ENCODE data around the gene SMARCC1. TPM values are rescaled to one million over a fixed set of nuclear protein-coding genes. Genes with fewer than 3 reads are reported as not detected.

The SMARCC1 gene
- total RNA-seq, 1 experiment from 2014 or later = 81.0 TPM

DNA sequence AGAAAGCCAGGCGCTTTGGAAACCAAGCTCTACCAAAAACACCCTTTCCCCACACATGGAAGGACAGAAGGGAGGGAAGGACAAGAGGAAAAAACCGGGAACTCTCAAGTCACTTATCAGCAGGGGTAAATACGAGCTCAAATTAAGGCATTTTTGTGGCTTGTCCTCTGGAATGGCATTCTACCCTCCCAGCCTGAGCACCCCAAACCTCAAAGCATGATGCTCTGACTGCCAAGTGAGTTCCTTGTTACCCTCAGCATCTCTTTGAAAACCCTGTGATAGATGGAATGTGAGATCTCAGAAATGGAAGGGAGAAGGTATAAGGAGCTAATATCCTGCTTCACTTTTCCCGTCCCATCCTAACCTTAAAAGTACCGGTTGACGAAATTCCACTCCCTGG is 194.9 kb downstream of the SMARCC1 start:
- no peak for DNase-seq
- H3K4me3 ChIP-seq (ENCODE audit: insufficient read depth, low read depth, low read length) = no peak overlapping the region
- peaks cover 23% of the 10 kb centered on the region for H3K36me3 ChIP-seq (replicated peaks; ENCODE audit: control insufficient read depth, insufficient read depth, low read length)
- no peaks in the 10 kb centered on the region; the same call in 1 of the 2 replicates for H3K27me3 ChIP-seq (ENCODE audit: control insufficient read depth, insufficient read depth, low read length)

DNA sequence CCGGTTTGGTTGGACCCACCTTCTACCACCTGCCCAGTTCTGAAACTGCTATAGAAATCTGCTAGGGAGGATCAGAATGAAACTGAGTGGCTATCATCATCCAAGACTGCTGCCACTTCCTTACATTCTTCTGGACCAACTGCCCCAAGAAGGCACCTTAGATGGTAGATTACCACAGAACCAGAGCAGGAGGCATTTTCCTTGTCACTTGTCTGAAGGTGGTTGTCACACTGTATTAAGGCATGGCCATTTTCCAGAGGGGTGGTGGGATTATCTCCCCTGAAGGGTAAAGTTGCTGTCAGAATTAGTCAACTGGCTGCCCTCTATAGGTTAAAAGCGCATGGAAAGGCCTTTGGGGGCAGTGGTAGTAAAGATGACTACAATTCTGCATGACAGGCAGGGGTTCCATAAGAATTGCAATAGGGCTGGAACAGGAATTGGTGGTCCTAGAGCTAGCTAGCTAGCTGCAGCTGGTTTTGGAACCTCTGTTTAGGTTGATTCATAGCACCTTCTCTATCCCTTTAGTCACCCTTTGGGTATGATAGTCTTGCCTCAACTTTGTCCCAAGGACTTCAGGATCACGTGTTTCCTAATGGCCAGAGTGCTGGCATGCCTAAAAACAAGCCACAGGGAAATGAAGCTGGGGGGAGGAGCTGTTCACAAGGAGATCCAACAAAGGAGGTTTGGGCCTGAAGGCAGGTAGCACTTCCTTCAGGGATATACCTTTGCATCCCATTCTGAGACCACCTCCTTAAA is 198.2 kb downstream of the SMARCC1 start:
- no peak overlapping the region for H3K4me3 ChIP-seq (ENCODE audit: insufficient read depth, low read depth, low read length)
- H3K36me3 ChIP-seq (replicated peaks; ENCODE audit: control insufficient read depth, insufficient read depth, low read length) = peaks cover 13% of the 10 kb centered on the region
- peaks cover 20% of the 10 kb centered on the region for H3K27me3 ChIP-seq (ENCODE audit: control insufficient read depth, insufficient read depth, low read length)
- DNase-seq = peak; percentile 56

DNA sequence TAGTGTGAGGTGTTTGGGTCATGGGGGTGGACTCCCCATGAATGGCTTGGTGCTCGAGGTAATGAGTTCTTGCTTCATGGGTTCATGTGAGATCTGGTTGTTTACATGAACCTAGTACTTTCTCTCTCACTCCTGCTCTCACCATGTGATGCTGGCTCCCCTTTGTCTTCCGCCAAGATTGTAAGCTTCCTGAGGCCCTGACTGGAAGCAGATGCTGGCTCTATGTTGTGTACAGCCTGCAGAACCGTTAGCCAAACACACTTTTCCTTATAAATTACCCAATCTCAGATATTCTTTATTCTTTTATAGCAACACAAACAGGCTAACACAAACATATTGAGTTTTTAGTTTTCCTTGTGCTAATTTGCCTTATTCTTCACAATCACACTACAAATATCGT is 199.9 kb downstream of the SMARCC1 start:
- Histone ChIP-seq H3K36me3 (replicated peaks; ENCODE audit: control insufficient read depth, insufficient read depth, low read length) (peaks cover 3% of the 10 kb centered on the region), H3K4me3 (ENCODE audit: insufficient read depth, low read depth, low read length) (no peak overlapping the region), H3K27me3 (ENCODE audit: control insufficient read depth, insufficient read depth, low read length) (peaks cover 34% of the 10 kb centered on the region)
- no peak for DNase-seq

DNA sequence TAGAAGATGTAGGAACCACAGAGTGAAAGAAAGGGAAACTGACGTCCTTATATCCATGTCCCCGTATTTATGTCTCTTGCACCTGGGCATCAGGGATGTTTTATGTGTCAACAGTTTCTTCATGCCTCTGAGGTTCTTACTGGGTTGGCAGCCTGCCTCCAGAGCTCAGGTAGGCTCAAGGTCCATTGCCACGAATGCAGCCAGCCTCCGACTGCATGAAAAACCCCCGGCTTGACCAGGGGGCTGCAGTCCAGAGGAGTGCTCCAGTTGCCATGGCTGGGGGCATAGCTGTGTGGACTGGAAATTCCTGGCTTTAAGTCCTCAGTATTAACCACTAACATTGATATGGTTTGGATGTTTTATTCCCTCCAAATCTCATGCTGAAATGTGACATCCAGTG is 200.3 kb downstream of the SMARCC1 start:
- H3K27me3 ChIP-seq (ENCODE audit: control insufficient read depth, insufficient read depth, low read length) = peaks cover 37% of the 10 kb centered on the region
- H3K36me3 ChIP-seq (replicated peaks; ENCODE audit: control insufficient read depth, insufficient read depth, low read length) = peaks cover 3% of the 10 kb centered on the region
- H3K4me3 ChIP-seq (ENCODE audit: insufficient read depth, low read depth, low read length) = no peak overlapping the region
- DNase-seq = no peak

DNA sequence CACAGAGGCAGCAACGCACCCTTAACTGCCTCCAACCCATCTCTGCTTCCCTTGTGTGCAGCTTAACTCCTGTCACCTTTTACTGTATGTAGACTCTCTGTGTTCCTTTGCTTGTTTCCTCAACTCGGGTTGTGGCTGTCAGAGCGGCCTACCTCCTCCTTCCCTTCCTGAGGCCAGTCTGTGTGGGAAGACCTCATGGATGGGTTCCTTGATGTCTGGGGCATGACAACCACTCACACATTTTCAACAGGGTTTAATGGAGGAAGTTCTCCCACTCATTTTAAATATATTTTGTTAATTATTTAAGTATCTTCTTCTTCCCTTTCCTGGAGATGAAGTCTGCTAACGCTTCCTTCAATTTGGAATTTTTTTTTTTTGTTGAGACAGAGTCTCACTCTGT is 201.2 kb downstream of the SMARCC1 start:
- DNase-seq = no peak
- H3K36me3 ChIP-seq (replicated peaks; ENCODE audit: control insufficient read depth, insufficient read depth, low read length) = no peaks in the 10 kb centered on the region
- H3K4me3 ChIP-seq (ENCODE audit: insufficient read depth, low read depth, low read length) = no peak overlapping the region
- H3K27me3 ChIP-seq (ENCODE audit: control insufficient read depth, insufficient read depth, low read length) = peaks cover 39% of the 10 kb centered on the region

DNA sequence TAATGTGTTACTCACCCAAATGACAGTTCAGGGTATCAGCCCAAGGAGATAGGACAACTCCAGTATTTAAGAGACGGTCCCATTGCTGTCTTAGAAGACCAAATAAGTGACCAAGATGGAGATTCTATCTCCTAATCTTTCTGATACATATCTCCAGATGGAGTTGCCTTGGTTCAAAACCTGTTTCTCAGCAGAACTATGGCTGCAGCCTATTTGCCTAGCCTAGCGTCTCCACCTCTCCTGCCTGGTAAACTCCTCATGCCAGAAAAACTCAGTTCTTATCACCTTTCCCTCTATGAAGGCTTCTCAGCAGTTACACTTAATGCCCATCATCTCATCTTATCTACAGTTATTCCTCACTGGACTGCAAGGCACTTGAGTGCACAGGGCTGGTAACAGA is 201.8 kb downstream of the SMARCC1 start:
- Histone ChIP-seq H3K36me3 (replicated peaks; ENCODE audit: control insufficient read depth, insufficient read depth, low read length) (no peaks in the 10 kb centered on the region), H3K27me3 (ENCODE audit: control insufficient read depth, insufficient read depth, low read length) (peaks cover 39% of the 10 kb centered on the region), H3K4me3 (ENCODE audit: insufficient read depth, low read depth, low read length) (no peak overlapping the region)
- no peak for DNase-seq

DNA sequence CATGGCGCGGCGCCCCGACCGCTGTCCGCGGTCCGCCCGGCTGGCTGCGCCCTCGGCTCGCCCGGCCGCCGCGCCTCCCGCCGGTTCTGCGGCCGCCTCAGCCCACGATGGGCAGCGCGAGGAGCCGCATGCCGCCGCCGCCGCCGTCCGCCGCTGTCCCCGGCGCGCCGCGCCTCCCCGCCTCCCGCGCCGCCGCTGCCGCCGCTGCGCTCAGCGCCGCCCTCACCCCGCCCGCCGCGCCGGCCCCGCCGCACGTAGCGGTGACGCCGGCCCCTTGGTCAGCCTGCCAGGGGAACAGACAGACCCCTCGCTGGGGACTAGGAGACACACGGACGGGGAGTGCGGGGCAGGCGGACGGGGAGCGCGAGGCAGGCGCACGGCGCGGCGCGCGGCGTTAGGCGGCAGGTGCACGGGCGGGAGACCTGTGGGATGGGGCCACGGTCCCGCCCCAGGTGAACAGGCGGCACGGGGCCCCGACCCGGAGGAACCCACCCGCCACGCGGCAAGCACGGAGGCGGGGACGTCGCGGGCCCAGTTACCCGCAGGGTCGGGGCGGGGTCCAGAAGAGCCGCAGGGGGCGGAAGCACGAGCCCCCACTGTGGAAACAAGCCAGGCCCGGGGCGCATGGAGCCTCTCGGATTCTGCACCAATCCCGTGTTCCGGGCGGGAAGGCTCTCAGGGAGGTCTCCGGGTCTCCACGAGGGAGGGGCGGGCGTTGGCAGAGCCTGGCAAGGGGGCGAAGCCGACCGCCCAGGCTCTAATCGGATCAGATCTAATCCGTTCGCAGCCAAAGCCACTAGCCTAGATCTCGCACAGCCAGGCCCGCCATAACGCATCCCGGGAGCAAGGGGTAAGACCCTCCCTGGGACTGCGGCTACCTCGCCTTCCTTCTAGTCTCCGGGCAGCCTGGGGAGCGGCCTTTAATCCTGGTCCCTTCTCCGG is 202.7 kb downstream of the SMARCC1 start, which contains the start of gene CSPG5:
Gene CSPG5, minus strand, starts transcription at position 175 of the 942 bp plus-strand sequence. Its CDS starts 172 bp downstream, at position 3.
- DNase-seq = peak; percentile 87
- Histone ChIP-seq H3K36me3 (replicated peaks; ENCODE audit: control insufficient read depth, insufficient read depth, low read length) (no peaks in the 10 kb centered on the region), H3K4me3 (ENCODE audit: insufficient read depth, low read depth, low read length) (peak within 1 kb of the TSS; percentile 55), H3K27me3 (ENCODE audit: control insufficient read depth, insufficient read depth, low read length) (peaks cover 39% of the 10 kb centered on the region)

DNA sequence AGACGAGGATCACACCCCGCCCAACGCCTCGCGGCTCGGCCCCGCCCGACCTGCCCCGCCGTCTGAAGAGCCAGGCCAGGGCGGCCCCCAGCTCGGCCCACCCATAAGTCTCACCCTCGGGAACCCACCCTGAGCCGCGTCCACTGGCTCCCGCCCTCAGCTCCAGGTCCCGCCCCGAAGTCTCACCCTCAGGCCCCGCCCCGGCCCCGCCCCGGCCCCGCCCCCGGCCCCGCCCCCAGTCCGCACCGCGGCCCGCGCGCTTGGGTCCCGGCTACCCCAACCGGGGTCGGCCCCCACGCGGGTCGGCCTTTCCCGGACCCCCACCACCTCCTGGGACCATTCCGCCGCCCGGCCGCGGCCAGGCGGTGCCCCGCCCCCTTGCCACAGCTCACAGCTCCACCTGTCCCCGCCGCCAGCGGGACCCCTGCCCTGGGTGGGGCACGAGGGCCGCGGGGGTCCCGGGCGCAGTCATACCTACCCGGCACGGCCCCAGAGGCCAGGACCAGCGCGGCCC is 203.5 kb downstream of the SMARCC1 start:
- DNase-seq = peak; percentile 96
- H3K27me3 ChIP-seq (ENCODE audit: control insufficient read depth, insufficient read depth, low read length) = peaks cover 40% of the 10 kb centered on the region
- H3K36me3 ChIP-seq (replicated peaks; ENCODE audit: control insufficient read depth, insufficient read depth, low read length) = no peaks in the 10 kb centered on the region
- H3K4me3 ChIP-seq (ENCODE audit: insufficient read depth, low read depth, low read length) = peak overlapping the region; percentile 55

DNA sequence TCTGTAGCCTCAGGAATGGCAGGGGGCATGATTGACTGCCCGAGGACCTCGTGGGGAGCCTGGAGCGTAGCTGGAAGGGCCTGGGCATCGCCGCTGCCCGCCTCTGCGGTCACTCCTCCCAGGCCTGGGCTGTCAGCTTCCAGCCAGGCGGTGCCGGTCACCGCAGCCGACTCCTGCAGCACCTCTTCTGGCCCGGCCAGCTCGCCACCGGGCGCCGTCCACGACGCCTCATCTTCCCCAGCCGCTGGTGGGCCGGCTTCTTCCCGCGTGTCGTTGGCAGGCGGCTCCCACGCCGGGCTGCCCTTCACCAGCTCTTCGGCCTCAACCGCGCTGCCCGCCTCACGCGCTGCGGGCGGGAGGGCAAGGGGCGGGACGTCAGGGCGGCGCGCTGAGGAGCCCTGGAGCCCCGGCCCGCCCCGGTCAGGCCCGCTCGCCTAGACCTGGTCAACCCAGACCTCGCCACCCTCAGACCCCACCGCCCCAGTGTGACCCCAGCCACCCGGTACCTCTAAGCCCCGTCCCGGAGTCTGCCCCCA is 204.0 kb downstream of the SMARCC1 start:
- H3K27me3 ChIP-seq (ENCODE audit: control insufficient read depth, insufficient read depth, low read length) = peaks cover 40% of the 10 kb centered on the region
- peak; percentile 81 for DNase-seq
- H3K4me3 ChIP-seq (ENCODE audit: insufficient read depth, low read depth, low read length) = peak overlapping the region; percentile 55

DNA sequence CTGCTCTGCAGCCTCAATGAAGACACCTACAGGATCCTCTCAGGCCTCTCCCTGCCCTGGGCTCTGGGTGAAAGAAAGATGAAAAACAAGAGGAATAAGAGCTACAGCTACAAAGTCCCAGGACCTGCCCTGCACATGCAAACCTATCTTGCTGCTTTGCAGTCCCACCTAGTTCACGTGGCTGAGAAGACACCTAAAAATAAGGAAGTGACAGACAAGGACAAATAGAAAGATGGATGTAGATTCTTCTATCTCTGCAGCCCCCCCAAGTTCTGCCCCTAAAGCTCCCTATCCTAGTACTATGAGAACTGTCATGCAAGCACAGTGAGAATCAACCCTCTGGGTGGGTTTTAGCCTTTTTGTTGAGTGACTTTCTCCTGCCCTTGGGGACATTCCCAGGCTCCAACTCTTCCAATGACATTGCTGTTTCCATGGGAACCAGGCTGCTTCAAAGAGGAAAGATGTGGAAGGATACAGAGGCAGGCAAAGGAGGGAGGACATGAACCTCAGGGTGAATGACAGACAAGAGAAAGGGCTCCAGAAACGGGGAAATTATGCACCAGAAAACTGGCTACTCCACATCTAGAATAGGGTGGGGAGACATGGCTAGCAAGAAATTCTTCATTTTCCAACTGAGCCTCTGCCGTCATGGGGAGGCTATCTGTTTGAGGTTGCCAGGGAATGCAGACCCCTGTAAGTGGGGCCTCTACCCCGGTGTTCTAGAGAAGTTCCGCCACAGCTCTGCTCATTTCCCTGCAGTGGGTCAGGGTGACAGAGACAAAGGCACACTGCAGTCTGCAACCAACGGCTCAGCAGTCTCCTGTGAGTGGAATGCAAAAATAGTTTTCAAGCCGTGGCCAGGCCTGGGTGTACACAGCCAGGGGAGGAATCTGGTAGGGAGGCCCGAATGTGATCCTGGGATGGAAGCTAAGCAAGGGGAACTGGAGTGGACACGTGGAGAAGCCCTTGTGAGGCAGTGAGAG is 208.2 kb downstream of the SMARCC1 start:
- peaks cover 20% of the 10 kb centered on the region for H3K27me3 ChIP-seq (ENCODE audit: control insufficient read depth, insufficient read depth, low read length)
- no peaks in the 10 kb centered on the region for H3K36me3 ChIP-seq (replicated peaks; ENCODE audit: control insufficient read depth, insufficient read depth, low read length)
- H3K4me3 ChIP-seq (ENCODE audit: insufficient read depth, low read depth, low read length) = no peak overlapping the region
- no peak for DNase-seq

More for the DNA sequence above, 204.0 kb downstream of the SMARCC1 start:
- no peaks in the 10 kb centered on the region for H3K36me3 ChIP-seq (replicated peaks; ENCODE audit: control insufficient read depth, insufficient read depth, low read length)

DNA sequence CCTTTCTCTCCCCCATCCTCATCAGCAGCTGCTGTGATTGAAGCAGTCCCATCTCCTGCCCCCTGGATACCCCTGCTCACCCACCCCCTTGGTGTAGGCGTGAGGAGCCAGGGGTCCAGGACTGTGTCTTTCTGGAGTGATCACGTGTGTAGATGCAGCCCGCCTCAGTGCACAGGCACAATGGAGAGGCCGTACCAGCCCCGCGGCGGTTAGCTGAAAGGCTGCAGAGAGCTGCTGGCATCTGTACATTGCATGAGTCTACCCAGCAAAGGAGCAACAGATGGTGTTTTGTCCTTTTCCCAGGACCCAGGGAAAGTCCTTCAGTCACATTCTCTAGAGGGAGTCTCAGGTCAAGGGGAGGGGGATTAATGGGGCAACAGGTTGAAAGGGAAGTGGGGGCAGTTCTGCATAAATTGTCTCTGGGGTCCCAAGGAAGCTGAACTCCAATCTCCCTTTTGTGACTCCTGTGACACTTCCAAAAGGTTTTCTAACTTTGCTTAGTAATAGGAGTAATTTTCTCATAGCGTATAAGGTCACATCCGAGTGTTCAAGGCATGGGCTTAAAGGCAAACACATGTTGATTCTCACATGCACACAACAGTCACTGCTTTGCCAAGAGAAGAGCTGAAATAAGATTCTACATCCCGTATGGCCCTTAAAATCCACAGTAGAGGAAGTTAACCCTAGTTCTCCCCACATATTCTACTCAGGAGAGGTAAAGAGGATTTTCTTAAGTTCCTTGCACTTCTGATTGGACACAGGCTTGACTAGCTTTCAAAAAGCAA is 210.1 kb downstream of the SMARCC1 start:
- Histone ChIP-seq H3K27me3 (ENCODE audit: control insufficient read depth, insufficient read depth, low read length) (peaks cover 4% of the 10 kb centered on the region), H3K36me3 (replicated peaks; ENCODE audit: control insufficient read depth, insufficient read depth, low read length) (no peaks in the 10 kb centered on the region), H3K4me3 (ENCODE audit: insufficient read depth, low read depth, low read length) (no peak overlapping the region)
- no peak for DNase-seq

DNA sequence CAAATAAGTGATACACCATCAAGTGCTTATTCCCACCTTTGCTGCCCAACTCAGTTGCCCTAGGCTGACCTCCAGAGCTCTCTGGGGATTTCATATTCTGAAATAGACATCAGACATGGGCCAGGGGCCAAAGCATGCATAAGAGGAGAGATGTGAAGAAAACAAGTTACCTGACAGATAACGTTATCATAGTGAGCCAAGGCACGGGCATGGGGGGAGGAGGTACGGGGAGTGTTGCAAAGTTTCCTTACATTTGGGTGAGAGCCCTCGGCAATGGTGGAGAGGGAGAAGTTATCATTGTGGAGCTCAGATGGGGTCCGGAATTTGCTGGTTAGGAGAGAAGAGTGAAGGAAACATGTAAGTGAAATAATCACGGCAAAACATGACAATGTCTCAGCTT is 212.8 kb downstream of the SMARCC1 start:
- Histone ChIP-seq H3K27me3 (ENCODE audit: control insufficient read depth, insufficient read depth, low read length) (peaks cover 1% of the 10 kb centered on the region; the same call in 1 of the 2 replicates), H3K36me3 (replicated peaks; ENCODE audit: control insufficient read depth, insufficient read depth, low read length) (no peaks in the 10 kb centered on the region), H3K4me3 (ENCODE audit: insufficient read depth, low read depth, low read length) (no peak overlapping the region)
- no peak for DNase-seq

DNA sequence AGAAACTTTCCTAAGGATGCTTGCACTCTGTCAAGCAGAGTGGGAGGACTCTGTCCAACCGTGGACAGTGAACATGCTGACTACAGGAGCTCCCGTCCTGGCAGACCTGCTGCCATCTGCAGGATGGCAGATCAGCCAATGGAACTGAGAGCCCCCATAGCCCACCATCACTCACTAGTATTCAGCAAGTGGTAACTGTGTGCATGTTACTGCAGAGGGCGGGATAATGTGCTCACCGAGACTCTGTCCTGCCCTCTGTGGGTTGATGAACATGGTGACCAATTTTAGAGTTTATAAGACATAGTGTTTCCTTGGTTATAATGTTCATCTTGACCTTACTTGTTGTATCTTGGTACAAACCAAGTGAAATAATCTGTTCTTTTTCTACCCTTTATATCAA is 214.5 kb downstream of the SMARCC1 start:
- Histone ChIP-seq H3K36me3 (replicated peaks; ENCODE audit: control insufficient read depth, insufficient read depth, low read length) (no peaks in the 10 kb centered on the region), H3K27me3 (ENCODE audit: control insufficient read depth, insufficient read depth, low read length) (no peaks in the 10 kb centered on the region; the same call in 1 of the 2 replicates), H3K4me3 (ENCODE audit: insufficient read depth, low read depth, low read length) (no peak overlapping the region)
- no peak for DNase-seq

All from H7 (cell line).